Loucy (cell line): ENCODE measurements around the gene TRPV5.

Source experiments
- H2AFZ ChIP-seq: fragments of 200-600 bp; sonication (generic); 2 replicates; pipeline ENCODE4 v1.6.0; 2016; ENCODE audit warnings: antibody characterized with exemption, mild to moderate bottlenecking, low read length, moderate library complexity
- H3F3A ChIP-seq: fragments of 200-600 bp; 2 replicates; pipeline ENCODE4 v1.6.0; 2016; ENCODE audit warnings: antibody characterized with exemption, low read depth, mild to moderate bottlenecking
- H3K27me3 ChIP-seq: fragments of 200-600 bp; sonication (generic); 2 replicates; pipeline ENCODE4 v1.6.1; 2014; ENCODE audit warnings: low read length, mild to moderate bottlenecking; ENCODE audit not compliant: insufficient read depth, poor library complexity, severe bottlenecking
- H3K36me3 ChIP-seq: fragments of 200-600 bp; sonication (generic); 2 replicates; pipeline ENCODE4 v1.6.1; 2016; ENCODE audit warnings: low read length; ENCODE audit not compliant: insufficient read depth
- H3K4me1 ChIP-seq: fragments of 200-600 bp; sonication (generic); 2 replicates; pipeline ENCODE4 v1.5.1; 2014; ENCODE audit warnings: low read length, mild to moderate bottlenecking; ENCODE audit not compliant: insufficient read depth, poor library complexity, severe bottlenecking
- H3K4me2 ChIP-seq: fragments of 200-600 bp; sonication (generic); 2 replicates; pipeline ENCODE4 v1.6.0; 2014; ENCODE audit warnings: antibody characterized with exemption, low read length, low read depth, mild to moderate bottlenecking; ENCODE audit not compliant: poor library complexity, severe bottlenecking
- H3K4me3 ChIP-seq: fragments of 200-600 bp; sonication (generic); 2 replicates; pipeline ENCODE4 v1.5.1; 2014; ENCODE audit warnings: low read length, mild to moderate bottlenecking, mixed read lengths; ENCODE audit not compliant: poor library complexity, severe bottlenecking
- H3K79me2 ChIP-seq: fragments of 200-600 bp; sonication (generic); 2 replicates; pipeline ENCODE4 v1.6.1; 2014; ENCODE audit warnings: low read length; ENCODE audit not compliant: insufficient read depth
- H3K9ac ChIP-seq: fragments of 200-600 bp; sonication (generic); 2 replicates; pipeline ENCODE4 v1.6.0; 2014; ENCODE audit warnings: mild to moderate bottlenecking, low read depth, low read length, moderate library complexity; ENCODE audit not compliant: poor library complexity, severe bottlenecking
- H3K9me2 ChIP-seq: fragments of 200-600 bp; sonication (generic); replicated peaks from 2 replicates; pipeline ENCODE4 v1.6.1; 2016; ENCODE audit warnings: low read depth, low read length, mixed read lengths
- H3K9me3 ChIP-seq: fragments of 200-600 bp; sonication (generic); 2 replicates; pipeline ENCODE4 v1.6.1; 2014; ENCODE audit warnings: mild to moderate bottlenecking, antibody characterized with exemption, low read length, low read depth; ENCODE audit not compliant: insufficient read depth
- H4K20me1 ChIP-seq: fragments of 200-600 bp; sonication (generic); 2 replicates; pipeline ENCODE4 v1.6.0; 2014; ENCODE audit warnings: antibody characterized with exemption, low read length, mild to moderate bottlenecking; ENCODE audit not compliant: insufficient read depth, poor library complexity, severe bottlenecking
- CTCF ChIP-seq: fragments of 200-600 bp; sonication (generic); conservative IDR thresholded peaks from 2 replicates; pipeline ENCODE4 v1.5.1; 2014; ENCODE audit warnings: mild to moderate bottlenecking, antibody characterized with exemption, low read length
- EZH2phosphoT487 ChIP-seq: fragments of 200-600 bp; IDR thresholded peaks from 2 replicates; pipeline ENCODE4 v1.6.1; 2018; ENCODE audit warnings: antibody characterized with exemption, mild to moderate bottlenecking, moderate library complexity, borderline replicate concordance

TRPV5 gene

DNA sequence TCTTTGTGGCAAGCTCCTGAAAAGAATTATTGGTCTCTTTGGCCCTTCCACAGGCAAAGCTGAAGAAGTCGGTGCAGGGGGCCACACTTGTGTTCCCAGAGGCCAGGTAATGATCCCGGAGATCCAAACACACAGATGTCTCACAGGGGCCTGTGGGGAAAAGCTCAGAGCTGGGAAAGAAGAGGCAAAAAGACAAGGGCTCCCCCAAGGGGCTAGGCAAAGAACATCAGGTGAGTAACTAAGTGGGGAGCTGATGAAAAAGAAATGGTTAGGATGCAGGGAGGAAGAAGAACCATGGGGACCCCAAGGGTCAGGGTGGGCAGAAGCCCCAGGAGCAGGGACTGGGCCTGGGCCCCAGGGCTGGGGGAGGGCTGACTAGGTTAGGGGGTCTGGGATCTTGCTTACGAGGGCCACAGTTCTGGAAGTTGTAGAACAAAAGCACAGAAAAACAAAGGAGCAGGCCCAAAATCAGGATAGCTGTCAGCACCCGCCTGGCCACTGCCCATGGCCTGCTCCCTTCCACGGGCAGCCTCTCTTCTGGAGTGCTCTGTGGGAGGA lies 27.5 kb upstream of the TRPV5 start:
- Histone ChIP-seq H3K27me3 (no peaks in the 10 kb centered on the region), H3K9me2 (no peaks in the 10 kb centered on the region), H3K9ac (no peak overlapping the region), H2AFZ (no peak overlapping the region), H3K4me3 (no peak overlapping the region), H3K79me2 (no peaks in the 10 kb centered on the region), H3K36me3 (no peaks in the 10 kb centered on the region), H3K9me3 (no peaks in the 10 kb centered on the region), H4K20me1 (no peaks in the 10 kb centered on the region), H3K4me1 (peaks cover 4% of the 10 kb centered on the region), H3K4me2 (no peak overlapping the region), H3F3A (no peaks in the 10 kb centered on the region)
- TF ChIP-seq EZH2phosphoT487, result no peak
- peak; percentile 70 for TF ChIP-seq CTCF

- Histone ChIP-seq H3K36me3 (no peaks in the 10 kb centered on the region), H3K9ac (no peak overlapping the region), H3K27me3 (no peaks in the 10 kb centered on the region), H3F3A (no peaks in the 10 kb centered on the region), H4K20me1 (no peaks in the 10 kb centered on the region), H3K9me3 (no peaks in the 10 kb centered on the region; the same call in 1 of the 2 replicates), H3K79me2 (no peaks in the 10 kb centered on the region), H3K9me2 (no peaks in the 10 kb centered on the region), H2AFZ (no peak overlapping the region), H3K4me2 (no peak overlapping the region), H3K4me1 (peaks cover 4% of the 10 kb centered on the region), H3K4me3 (no peak overlapping the region)
- no peak for TF ChIP-seq EZH2phosphoT487
- no peak for TF ChIP-seq CTCF
Observed at GRCh38 chr7:142959202-142959601, 25.7 kb upstream of the TRPV5 start.

GRCh38 chr7:142957723-142958122 lies 24.2 kb upstream of the TRPV5 start:
- no peaks in the 10 kb centered on the region for H3K36me3 ChIP-seq
- H3K9me3 ChIP-seq, result no peaks in the 10 kb centered on the region; the same call in 1 of the 2 replicates
- no peaks in the 10 kb centered on the region for H3K9me2 ChIP-seq
- no peaks in the 10 kb centered on the region for H3K27me3 ChIP-seq
- no peak overlapping the region for H3K9ac ChIP-seq
- peaks cover 4% of the 10 kb centered on the region for H3K4me1 ChIP-seq
- no peak overlapping the region for H3K4me2 ChIP-seq
- no peak overlapping the region for H3K4me3 ChIP-seq
- H3K79me2 ChIP-seq, result no peaks in the 10 kb centered on the region
- no peak for TF ChIP-seq CTCF
- no peak for TF ChIP-seq EZH2phosphoT487
- H2AFZ ChIP-seq, result no peak overlapping the region
- no peaks in the 10 kb centered on the region for H4K20me1 ChIP-seq
- no peaks in the 10 kb centered on the region for H3F3A ChIP-seq
